Spleen (tissue), 7 donors: ENCODE data around the gene B3GAT1.

Source experiments
- POLR2A ChIP-seq, 3 donors: fragments of 450-650 bp; IDR thresholded peaks; one replicate each; pipeline ENCODE4 v1.5.1; 2017; ENCODE audit warnings: antibody characterized with exemption in 3 of 3, mild to moderate bottlenecking in 1 of 3
- POLR2AphosphoS5 ChIP-seq, 3 donors: sonication (generic); formaldehyde crosslinking; IDR thresholded peaks; one replicate each; pipeline ENCODE4 v1.5.1; 2017; ENCODE audit warnings: antibody characterized with exemption in 3 of 3
- TF ChIP-seq, protein P1 (sequence below), 11 experiments: fragments of 200-600 bp in 7 of 11; fragments of 450-650 bp in 4 of 11; sonication (generic) in 4 of 11; IDR thresholded peaks in 8 of 11; conservative IDR thresholded peaks in 3 of 11; 1 replicate in 7 of 11; 2 replicates in 4 of 11; pipeline versions ENCODE4 v1.4.0 to v1.8.0; 2016 to 2021; ENCODE audit warnings: antibody characterized with exemption in 11 of 11, inconsistent platforms in 4 of 11, mild to moderate bottlenecking in 1 of 11
- donor health status: DM: no; HTN: no; CAD: no; lungs with moderate emphysema.
- donor health status: DM: no; HTN: no; CAD: no.
- donor health status: DM: no; HTN: no; CAD: no.

DNA sequence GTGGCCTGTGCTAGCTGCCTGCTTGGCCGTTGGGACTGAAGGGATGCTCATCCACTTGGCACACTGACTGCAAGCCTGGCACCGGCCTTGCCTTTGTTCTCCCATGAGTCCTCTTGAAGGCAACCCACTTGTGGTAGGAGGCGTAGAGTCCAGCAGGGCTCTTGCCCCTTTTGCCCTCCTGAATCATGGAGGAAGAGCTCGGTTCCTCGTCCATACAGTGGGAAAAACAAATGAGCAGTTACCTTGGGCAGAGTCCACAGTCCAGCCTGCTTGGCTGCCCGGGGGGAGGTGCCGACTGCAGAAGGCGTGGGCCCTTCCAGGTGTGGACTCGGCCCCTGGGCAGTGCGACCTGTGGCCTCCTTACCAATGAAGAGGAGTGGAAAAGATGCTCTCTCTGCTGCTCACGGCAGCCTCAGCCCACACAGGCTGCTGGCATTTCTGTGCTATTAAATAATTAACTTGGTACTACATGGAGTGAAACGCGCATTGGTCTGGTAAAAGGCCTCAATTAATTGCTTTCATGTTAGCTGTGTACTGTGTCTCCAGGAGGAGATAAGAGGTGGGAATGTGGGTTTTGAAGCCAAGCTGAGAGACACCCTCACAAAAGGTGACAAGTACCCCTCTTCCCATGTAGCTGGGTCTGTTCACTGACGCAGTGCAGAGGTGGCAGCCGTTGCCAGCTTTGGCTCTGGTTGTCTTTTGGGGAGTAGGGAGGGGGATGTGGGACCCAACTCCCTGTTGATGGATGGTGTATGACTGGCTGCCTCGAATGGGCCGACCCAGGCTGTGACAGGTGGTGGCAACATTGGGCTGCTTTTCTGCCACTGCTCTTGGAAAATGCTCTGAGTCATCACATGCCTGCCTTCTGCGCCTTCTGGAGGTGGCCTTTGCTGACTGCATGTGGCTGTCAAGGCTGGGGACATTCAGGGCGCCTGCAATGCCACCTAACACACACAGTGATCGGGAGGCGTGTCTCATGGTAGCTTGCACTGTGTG, 26.8 kb upstream of the B3GAT1 start:
- TF ChIP-seq, protein P1, sequence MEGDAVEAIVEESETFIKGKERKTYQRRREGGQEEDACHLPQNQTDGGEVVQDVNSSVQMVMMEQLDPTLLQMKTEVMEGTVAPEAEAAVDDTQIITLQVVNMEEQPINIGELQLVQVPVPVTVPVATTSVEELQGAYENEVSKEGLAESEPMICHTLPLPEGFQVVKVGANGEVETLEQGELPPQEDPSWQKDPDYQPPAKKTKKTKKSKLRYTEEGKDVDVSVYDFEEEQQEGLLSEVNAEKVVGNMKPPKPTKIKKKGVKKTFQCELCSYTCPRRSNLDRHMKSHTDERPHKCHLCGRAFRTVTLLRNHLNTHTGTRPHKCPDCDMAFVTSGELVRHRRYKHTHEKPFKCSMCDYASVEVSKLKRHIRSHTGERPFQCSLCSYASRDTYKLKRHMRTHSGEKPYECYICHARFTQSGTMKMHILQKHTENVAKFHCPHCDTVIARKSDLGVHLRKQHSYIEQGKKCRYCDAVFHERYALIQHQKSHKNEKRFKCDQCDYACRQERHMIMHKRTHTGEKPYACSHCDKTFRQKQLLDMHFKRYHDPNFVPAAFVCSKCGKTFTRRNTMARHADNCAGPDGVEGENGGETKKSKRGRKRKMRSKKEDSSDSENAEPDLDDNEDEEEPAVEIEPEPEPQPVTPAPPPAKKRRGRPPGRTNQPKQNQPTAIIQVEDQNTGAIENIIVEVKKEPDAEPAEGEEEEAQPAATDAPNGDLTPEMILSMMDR (IDR thresholded peaks at IDR 0.05 in 8 of 11, conservative IDR thresholded peaks at IDR 0.05 in 3 of 11), result no peak
- no peak for TF ChIP-seq POLR2A (IDR thresholded peaks at IDR 0.05)
- no peak for TF ChIP-seq POLR2AphosphoS5 (IDR thresholded peaks at IDR 0.05)
